Stomach (tissue), 9 donors: ENCODE results near the gene TRMT1. TPM values are rescaled to one million over a fixed set of nuclear protein-coding genes. Genes with fewer than 3 reads are reported as not detected.

Source experiments
- DNase-seq, 2 donors: peaks; one replicate each; pipeline versions ENCODE4 v3.0.0 to v3.0.0-alpha.2; 2013 to 2019
- H3K27ac ChIP-seq, 5 donors: fragments of 200-600 bp in 4 of 5; sonication (generic) in 4 of 5; one replicate each; pipeline ENCODE4 v1.5.1; 2013 to 2019; ENCODE audit warnings: mild to moderate bottlenecking in 1 of 5, moderate library complexity in 1 of 5
- H3K27me3 ChIP-seq, 3 donors: fragments of 200-600 bp; sonication (generic); one replicate each; pipeline ENCODE4 v1.5.1; 2017 to 2019; ENCODE audit warnings: mixed run types in 1 of 3
- H3K36me3 ChIP-seq, 4 donors: fragments of 200-600 bp; sonication (generic); 1 replicate in 3 of 4; 2 replicates in 1 of 4; pipeline ENCODE4 v1.5.1; 2016 to 2019
- H3K4me1 ChIP-seq, 4 donors: fragments of 200-600 bp; sonication (generic); one replicate each; pipeline ENCODE4 v1.5.1; 2016 to 2019
- H3K4me3 ChIP-seq, 4 donors: fragments of 200-600 bp; sonication (generic) in 3 of 4; one replicate each; pipeline ENCODE4 v1.5.1; 2016 to 2019; ENCODE audit warnings: mild to moderate bottlenecking in 1 of 4
- H3K9me3 ChIP-seq, 4 donors: fragments of 200-600 bp; sonication (generic); one replicate each; pipeline ENCODE4 v1.5.1; 2016 to 2019
- EP300 ChIP-seq: sonication (generic); formaldehyde crosslinking; IDR thresholded peaks from one replicate; pipeline ENCODE4 v1.6.1; 2017; ENCODE audit warnings: antibody characterized with exemption
- POLR2A ChIP-seq, 4 donors: fragments of 450-650 bp; IDR thresholded peaks; one replicate each; pipeline ENCODE4 v1.6.1; 2016; ENCODE audit warnings: antibody characterized with exemption in 4 of 4, control low read depth in 2 of 4, mild to moderate bottlenecking in 1 of 4, moderate library complexity in 1 of 4
- POLR2AphosphoS5 ChIP-seq, 3 donors: sonication (generic); formaldehyde crosslinking; IDR thresholded peaks; one replicate each; pipeline ENCODE4 v1.6.1; 2016; ENCODE audit warnings: antibody characterized with exemption in 3 of 3
- WGBS, 5 donors: extraction: QIAGEN DNeasy Blood & Tissue Kit in 3 of 5; methylation state at CpG; one replicate each; pipeline versions ENCODE4 v1.1.5 to v1.1.7; 2013 to 2018; 5-methylcytosine and 5-hydroxymethylcytosine counted together
- intact Hi-C: fragments of 100-400 bp; cut with DNase I; formaldehyde crosslinking; loops from one replicate; pipeline ENCODE4 v1.15.1; 2023; ENCODE audit warnings: low total_unique reads
- polyA plus RNA-seq, 3 donors: library from polyadenylated mRNA; stranded (reverse); fragments of 200-250 nt; gene quantifications; one replicate each; pipeline ENCODE4 v1.2.3, GENCODE V29; 2013
- total RNA-seq, 5 donors: library from RNA; depleted of rRNA; stranded (reverse); fragments of >200 nt; gene quantifications; one replicate each; pipeline versions ENCODE4 v1.1.0 to v1.2.3, GENCODE V29; 2014 to 2016
- TF ChIP-seq, protein P1 (sequence below), 7 experiments: fragments of 450-650 bp in 4 of 7; fragments of 200-600 bp in 3 of 7; sonication (generic) in 3 of 7; IDR thresholded peaks; one replicate each; pipeline ENCODE4 v1.5.1; 2016 to 2019; ENCODE audit warnings: antibody characterized with exemption in 7 of 7, control low read depth in 2 of 7, mild to moderate bottlenecking in 1 of 7
- donor health status: healthy with polysubstance abuse.
- donor health status: Bipolar disorder and iron deficiency.
- donor health status: healthy.

The TRMT1 gene
- total and polyA plus RNA-seq, 8 donors = 29.6 to 373 (median 58.6) TPM

DNA sequence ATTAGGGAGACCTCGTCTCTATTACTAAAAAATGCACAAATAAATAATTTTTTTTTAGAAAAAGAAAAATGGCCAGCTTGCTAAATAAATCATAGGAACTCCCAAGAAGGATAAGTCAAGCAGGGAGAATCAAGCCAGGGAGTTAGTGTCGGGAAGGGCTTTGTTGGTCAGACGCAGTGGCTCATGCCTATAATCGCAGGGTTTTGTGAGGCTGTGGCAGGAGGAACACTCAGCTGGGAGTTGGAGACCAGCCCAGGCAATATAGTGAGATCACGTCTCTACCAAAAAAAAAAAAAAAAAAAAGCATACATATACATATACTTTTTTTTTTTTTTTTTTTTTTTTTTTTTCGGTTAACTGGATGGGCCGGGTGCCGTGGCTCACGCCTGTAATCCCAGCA, 10.5 kb upstream of the TRMT1 start:
- Histone ChIP-seq H3K27ac (no peak overlapping the region), H3K27me3 (no peaks in the 10 kb centered on the region), H3K4me1 (peaks cover 0 to 21% (median 12%) of the 10 kb centered on the region in 4 donors), H3K4me3 (no peak overlapping the region), H3K36me3 (peaks cover 0 to 20% (median 12%) of the 10 kb centered on the region in 4 donors), H3K9me3 (no peaks in the 10 kb centered on the region)
- intact Hi-C loops = no loop called here
- WGBS, 5 donors = 86 to 91% (median 87%) methylated on average over 8 to 9 of the region's 9 CpGs
- TF ChIP-seq, protein P1, sequence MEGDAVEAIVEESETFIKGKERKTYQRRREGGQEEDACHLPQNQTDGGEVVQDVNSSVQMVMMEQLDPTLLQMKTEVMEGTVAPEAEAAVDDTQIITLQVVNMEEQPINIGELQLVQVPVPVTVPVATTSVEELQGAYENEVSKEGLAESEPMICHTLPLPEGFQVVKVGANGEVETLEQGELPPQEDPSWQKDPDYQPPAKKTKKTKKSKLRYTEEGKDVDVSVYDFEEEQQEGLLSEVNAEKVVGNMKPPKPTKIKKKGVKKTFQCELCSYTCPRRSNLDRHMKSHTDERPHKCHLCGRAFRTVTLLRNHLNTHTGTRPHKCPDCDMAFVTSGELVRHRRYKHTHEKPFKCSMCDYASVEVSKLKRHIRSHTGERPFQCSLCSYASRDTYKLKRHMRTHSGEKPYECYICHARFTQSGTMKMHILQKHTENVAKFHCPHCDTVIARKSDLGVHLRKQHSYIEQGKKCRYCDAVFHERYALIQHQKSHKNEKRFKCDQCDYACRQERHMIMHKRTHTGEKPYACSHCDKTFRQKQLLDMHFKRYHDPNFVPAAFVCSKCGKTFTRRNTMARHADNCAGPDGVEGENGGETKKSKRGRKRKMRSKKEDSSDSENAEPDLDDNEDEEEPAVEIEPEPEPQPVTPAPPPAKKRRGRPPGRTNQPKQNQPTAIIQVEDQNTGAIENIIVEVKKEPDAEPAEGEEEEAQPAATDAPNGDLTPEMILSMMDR (IDR thresholded peaks at IDR 0.05) = no peak
- TF ChIP-seq EP300 (no peak), POLR2A (IDR thresholded peaks at IDR 0.05) (no peak), POLR2AphosphoS5 (IDR thresholded peaks at IDR 0.05) (no peak)
- no peak for DNase-seq

DNA sequence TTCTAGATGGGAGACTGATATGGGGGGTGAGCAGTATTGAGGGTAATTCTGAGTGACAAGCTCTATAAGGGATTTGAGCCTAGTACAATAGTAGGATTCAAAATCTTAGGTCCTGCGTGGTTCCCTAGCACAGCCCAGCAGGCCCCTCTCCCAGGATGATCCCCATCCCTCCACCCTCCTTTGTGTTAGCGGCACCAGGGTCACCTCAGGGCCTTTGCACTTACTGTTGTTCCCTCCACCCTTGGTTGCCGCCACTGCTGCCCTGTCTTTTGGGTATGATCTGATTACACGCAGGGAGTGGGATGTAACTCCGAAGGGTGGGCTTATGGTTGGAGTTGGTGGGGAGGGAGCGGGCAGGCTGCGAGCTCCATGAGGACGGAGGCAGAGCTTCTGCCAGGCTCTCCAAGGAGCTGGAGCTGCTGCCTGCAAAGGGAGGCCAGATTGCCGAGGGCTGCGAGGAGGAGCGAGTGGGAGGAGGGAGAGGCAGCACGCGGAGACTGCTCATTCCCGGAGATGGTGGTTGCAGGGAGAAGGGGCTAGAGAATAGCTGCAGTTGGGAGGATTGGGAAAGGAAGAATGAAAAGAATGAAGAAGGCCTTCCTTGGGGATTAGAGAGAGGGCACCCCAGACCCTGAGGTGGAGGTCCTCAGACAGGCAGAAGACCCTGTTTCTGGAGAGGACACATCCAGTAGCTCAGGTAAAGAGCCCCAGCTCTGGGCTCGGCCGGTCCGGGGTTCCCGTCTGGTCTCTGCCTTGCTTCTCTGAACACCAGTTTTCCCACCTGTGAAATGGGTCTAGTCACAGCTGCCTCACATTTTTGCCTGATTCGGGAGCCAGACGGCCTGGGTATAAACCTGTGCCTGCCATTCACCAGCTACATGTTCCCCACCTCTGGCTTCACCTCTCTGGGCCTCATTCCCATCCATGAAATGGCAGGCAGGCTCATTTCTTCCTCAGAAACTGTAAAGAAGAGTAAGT, 6.7 kb upstream of the TRMT1 start:
- no peak for DNase-seq
- H3K4me3 ChIP-seq = no peak overlapping the region
- no peaks in the 10 kb centered on the region for H3K9me3 ChIP-seq
- H3K36me3 ChIP-seq = peaks cover 0 to 32% (median 16%) of the 10 kb centered on the region in 4 donors
- 91 to 94% (median 93%) methylated on average over 18 to 20 of the region's 20 CpGs for WGBS, 5 donors
- peaks cover 20 to 48% (median 34%) of the 10 kb centered on the region in 4 donors for H3K4me1 ChIP-seq
- no peaks in the 10 kb centered on the region for H3K27me3 ChIP-seq
- TF ChIP-seq POLR2A (IDR thresholded peaks at IDR 0.05) (no peak), EP300 (no peak), POLR2AphosphoS5 (IDR thresholded peaks at IDR 0.05) (no peak)
- TF ChIP-seq, protein P1 (IDR thresholded peaks at IDR 0.05) = no peak
- intact Hi-C loops = no loop called here
- H3K27ac ChIP-seq = no peak overlapping the region

DNA sequence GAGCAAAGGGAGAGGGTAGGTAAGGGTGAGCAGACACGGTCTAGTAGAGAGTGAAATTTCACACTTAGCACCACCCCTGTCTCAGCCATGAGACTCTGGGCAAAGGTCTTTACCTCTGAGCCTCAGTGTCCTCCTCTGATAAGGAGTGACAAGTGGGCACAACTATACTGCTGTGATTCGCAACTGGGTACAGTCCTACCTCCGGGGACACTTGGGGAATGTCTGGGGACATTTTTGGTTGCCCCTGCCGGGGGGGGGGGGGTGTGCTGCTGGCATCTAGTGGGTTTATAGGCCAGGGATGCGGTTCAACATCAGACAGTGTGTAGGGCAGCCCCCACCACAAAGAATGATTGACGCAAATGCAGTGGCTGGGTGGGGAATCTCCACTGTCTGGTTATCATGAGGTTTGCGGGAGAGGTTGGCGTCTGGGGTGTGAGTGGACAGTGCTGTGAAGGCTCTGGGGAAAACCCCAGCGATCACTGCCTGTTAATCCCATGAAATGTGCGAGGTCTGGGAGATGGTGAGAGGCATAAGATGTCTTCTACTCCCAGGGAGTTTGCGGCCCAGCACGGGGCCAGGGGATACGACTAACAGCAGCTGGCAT, 5.8 kb upstream of the TRMT1 start:
- WGBS, 5 donors = 68 to 90% (median 84%) methylated on average over 10 to 13 of the region's 13 CpGs
- Histone ChIP-seq H3K36me3 (peaks cover 0 to 32% (median 16%) of the 10 kb centered on the region in 4 donors), H3K4me3 (no peak overlapping the region)

More for the DNA sequence above, 5.8 kb upstream of the TRMT1 start:
- no peak overlapping the region for H3K27ac ChIP-seq
- no peaks in the 10 kb centered on the region for H3K27me3 ChIP-seq
- no peak for DNase-seq
- intact Hi-C loops = no loop called here
- TF ChIP-seq EP300 (no peak), POLR2A (IDR thresholded peaks at IDR 0.05) (no peak)
- TF ChIP-seq, protein P1 (IDR thresholded peaks at IDR 0.05) = no peak
- H3K9me3 ChIP-seq = no peaks in the 10 kb centered on the region
- H3K4me1 ChIP-seq = peaks cover 24 to 44% (median 35%) of the 10 kb centered on the region in 4 donors
